Mesothelial cell of epicardium (in vitro differentiated cells): ENCODE results near the gene RASGRF2. TPM values are rescaled to one million over a fixed set of nuclear protein-coding genes. Genes with fewer than 3 reads are reported as not detected.

ENCODE experiments used
- DNase-seq, 2 experiments: peaks; one replicate each; pipeline ENCODE4 v3.0.0; 2021; ENCODE audit warnings: low spot score in 2 of 2; ENCODE audit not compliant: unreplicated experiment in 2 of 2
- H3K27ac Mint-ChIP-seq: 2 replicates; pipeline ENCODE4 v1.8.0; 2021; ENCODE audit warnings: mixed read lengths
- H3K27me3 Mint-ChIP-seq: 2 replicates; pipeline ENCODE4 v1.8.0; 2021; ENCODE audit warnings: low read depth, mixed read lengths
- H3K36me3 Mint-ChIP-seq: 2 replicates; pipeline ENCODE4 v1.8.0; 2021; ENCODE audit warnings: mixed read lengths
- H3K4me1 Mint-ChIP-seq: 2 replicates; pipeline ENCODE4 v1.8.0; 2021; ENCODE audit warnings: mixed read lengths
- H3K4me3 Mint-ChIP-seq: 2 replicates; pipeline ENCODE4 v1.8.0; 2021; ENCODE audit warnings: mild to moderate bottlenecking, moderate library complexity, mixed read lengths
- H3K9me3 Mint-ChIP-seq: 2 replicates; pipeline ENCODE4 v1.8.0; 2021; ENCODE audit warnings: mixed read lengths
- total RNA-seq: library from RNA; stranded (reverse); gene quantifications from 3 replicates; pipeline ENCODE4 v1.2.1, GENCODE V29; 2021
- TF ChIP-seq, protein P1 (sequence below): fragments of 200-600 bp; sonication (generic); IDR thresholded peaks from one replicate; pipeline ENCODE4 v1.5.0; 2021; ENCODE audit warnings: antibody characterized with exemption; ENCODE audit not compliant: unreplicated experiment

The RASGRF2 gene
- total RNA-seq, 1 donor from 2014 or later, result 5.7 TPM

GRCh38 chr5:81234299-81234698 is 274.1 kb downstream of the RASGRF2 start:
- no peak for DNase-seq
- Mint-ChIP-seq H3K9me3 (no peaks in the 10 kb centered on the region), H3K4me1 (peaks cover 22% of the 10 kb centered on the region), H3K4me3 (peak overlapping the region; percentile 77), H3K27ac (peak overlapping the region; percentile 75), H3K27me3 (no peaks in the 10 kb centered on the region), H3K36me3 (peaks cover 10% of the 10 kb centered on the region)
- TF ChIP-seq, protein P1, sequence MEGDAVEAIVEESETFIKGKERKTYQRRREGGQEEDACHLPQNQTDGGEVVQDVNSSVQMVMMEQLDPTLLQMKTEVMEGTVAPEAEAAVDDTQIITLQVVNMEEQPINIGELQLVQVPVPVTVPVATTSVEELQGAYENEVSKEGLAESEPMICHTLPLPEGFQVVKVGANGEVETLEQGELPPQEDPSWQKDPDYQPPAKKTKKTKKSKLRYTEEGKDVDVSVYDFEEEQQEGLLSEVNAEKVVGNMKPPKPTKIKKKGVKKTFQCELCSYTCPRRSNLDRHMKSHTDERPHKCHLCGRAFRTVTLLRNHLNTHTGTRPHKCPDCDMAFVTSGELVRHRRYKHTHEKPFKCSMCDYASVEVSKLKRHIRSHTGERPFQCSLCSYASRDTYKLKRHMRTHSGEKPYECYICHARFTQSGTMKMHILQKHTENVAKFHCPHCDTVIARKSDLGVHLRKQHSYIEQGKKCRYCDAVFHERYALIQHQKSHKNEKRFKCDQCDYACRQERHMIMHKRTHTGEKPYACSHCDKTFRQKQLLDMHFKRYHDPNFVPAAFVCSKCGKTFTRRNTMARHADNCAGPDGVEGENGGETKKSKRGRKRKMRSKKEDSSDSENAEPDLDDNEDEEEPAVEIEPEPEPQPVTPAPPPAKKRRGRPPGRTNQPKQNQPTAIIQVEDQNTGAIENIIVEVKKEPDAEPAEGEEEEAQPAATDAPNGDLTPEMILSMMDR, result no peak

DNA sequence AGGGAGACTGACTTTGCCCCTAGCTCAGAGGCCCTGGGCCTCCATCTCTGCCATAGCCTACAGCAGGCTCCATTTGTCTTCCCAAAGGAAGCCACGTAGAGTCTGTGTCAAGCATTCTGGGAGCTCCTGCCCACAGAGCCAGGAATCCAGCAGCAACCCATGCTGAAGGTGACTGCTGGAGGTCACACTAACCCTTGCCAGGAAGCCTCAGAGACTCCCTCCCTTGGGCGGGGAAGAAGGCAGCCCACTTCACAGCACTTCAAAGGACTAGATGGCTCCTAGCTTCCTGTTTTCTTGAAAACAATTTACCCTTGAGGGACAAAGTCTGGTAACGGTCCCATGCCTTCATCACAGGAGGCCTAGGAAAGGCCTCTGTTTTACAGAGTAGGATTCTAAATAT is 274.6 kb downstream of the RASGRF2 start:
- no peak for DNase-seq
- Mint-ChIP-seq H3K36me3 (peaks cover 10% of the 10 kb centered on the region), H3K9me3 (no peaks in the 10 kb centered on the region), H3K4me3 (no peak overlapping the region), H3K27ac (no peak overlapping the region), H3K27me3 (no peaks in the 10 kb centered on the region), H3K4me1 (peaks cover 22% of the 10 kb centered on the region)
- TF ChIP-seq, protein P1, result no peak

DNA sequence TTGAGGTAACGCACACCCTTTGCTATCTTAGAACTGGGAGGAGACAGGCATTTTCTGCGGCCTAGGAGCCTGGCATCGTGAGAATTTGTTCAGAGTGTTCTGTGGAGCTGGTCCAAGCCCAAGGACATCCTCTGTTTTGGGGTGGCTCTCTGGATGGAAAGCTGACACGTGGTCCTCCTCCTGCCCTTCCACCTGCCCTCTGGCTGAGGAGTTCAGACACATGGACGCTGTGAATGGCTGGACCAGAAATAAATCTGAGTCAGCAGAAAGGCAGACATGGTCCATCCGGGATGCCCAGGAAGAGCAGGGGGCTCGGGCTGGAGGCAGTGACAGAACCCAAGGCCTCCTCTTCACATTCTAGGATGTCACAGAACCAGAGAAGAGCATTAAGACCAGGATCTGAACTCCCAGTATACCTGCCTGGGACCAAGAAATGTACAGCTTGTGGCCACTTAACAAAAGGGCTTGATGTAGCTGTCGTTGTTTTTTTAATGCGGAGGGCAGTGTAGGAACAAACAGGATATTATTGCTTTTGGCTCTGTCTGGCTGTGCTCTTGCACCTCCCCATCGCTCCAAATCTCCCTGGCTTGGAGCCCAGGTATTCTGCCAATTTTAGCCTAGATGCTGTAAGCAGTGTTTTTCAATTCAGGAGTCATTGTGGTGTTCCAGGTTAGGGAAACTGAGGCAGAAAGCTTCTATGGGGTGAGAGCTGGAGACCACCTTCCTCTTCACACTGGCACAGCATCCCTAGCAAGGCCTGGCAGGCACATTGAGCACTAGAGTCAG is 275.3 kb downstream of the RASGRF2 start:
- Mint-ChIP-seq H3K27ac (no peak overlapping the region), H3K9me3 (no peaks in the 10 kb centered on the region), H3K4me1 (peaks cover 22% of the 10 kb centered on the region), H3K27me3 (no peaks in the 10 kb centered on the region), H3K4me3 (no peak overlapping the region), H3K36me3 (peaks cover 10% of the 10 kb centered on the region)
- DNase-seq, result no peak
- TF ChIP-seq, protein P1, result no peak

- Mint-ChIP-seq H3K27me3 (no peaks in the 10 kb centered on the region), H3K36me3 (peaks cover 10% of the 10 kb centered on the region), H3K4me1 (peaks cover 21% of the 10 kb centered on the region), H3K27ac (no peak overlapping the region), H3K4me3 (no peak overlapping the region), H3K9me3 (no peaks in the 10 kb centered on the region)
- DNase-seq, result no peak
- TF ChIP-seq, protein P1, result no peak
These were observed 278.3 kb downstream of the RASGRF2 start for GRCh38 chr5:81238460-81238859.

- Mint-ChIP-seq H3K9me3 (no peaks in the 10 kb centered on the region), H3K27ac (no peak overlapping the region), H3K36me3 (peaks cover 10% of the 10 kb centered on the region), H3K4me1 (peaks cover 11% of the 10 kb centered on the region), H3K4me3 (no peak overlapping the region), H3K27me3 (no peaks in the 10 kb centered on the region)
- no peak for DNase-seq
- TF ChIP-seq, protein P1, result no peak
These were observed 279.4 kb downstream of the RASGRF2 start for GRCh38 chr5:81239613-81240012.
